DND-41 (cell line): ENCODE results near the gene DAB1.

ENCODE experiments used
- CTCF ChIP-seq: IDR thresholded peaks from 2 replicates; pipeline ENCODE4 v1.5.1; 2012; ENCODE audit warnings: borderline replicate concordance, low read length, moderate library complexity, mild to moderate bottlenecking; ENCODE audit not compliant: poor library complexity, severe bottlenecking; ENCODE audit errors: extremely low read depth
- EZH2 ChIP-seq: IDR thresholded peaks from 3 replicates; pipeline ENCODE4 v1.6.1; 2012; ENCODE audit warnings: borderline replicate concordance, low read depth, mild to moderate bottlenecking, moderate library complexity, low read length, inconsistent platforms; ENCODE audit not compliant: severe bottlenecking

- TF ChIP-seq CTCF (no peak), EZH2 (no peak)
Observed at GRCh38 chr1:57007948-57008347, 415.9 kb downstream of the DAB1 start.
